K562 (cell line): Measurements from ENCODE around the gene SAFB. TPM values are rescaled to one million over a fixed set of nuclear protein-coding genes. Genes with fewer than 3 reads are reported as not detected.
A peak's percentile ranks its signal among the peaks of the same experiment; 100 is the strongest.

Source experiments
- ATAC-seq: fragments of 200-7000 bp; cut with Tn5 transposase; 3 replicates; pipeline ENCODE4 v1.9.1; 2020; ENCODE audit warnings: moderate library complexity
- BruUV-seq: library from RNA; stranded (reverse); fragments of 400-500 nt; replicated peaks from 2 replicates; lab custom pipeline; 2021; lab: Mats Ljungman, UMichigan
- CTCF ChIA-PET: fragments of 300-600 bp; formaldehyde crosslinking; extraction: SDS; loops from one replicate; lab custom pipeline; 2021; ENCODE audit warnings: low intra/inter-chr PET ratio; lab: Yijun Ruan, JAX
- POLR2A ChIA-PET: fragments of 300-600, 350-650 bp; sonication (Branson Sonifier 250); formaldehyde crosslinking; extraction: SDS; loops from one replicate; lab custom pipeline; 2021; ENCODE audit warnings: antibody characterized with exemption, inconsistent platforms; lab: Yijun Ruan, JAX
- DNase-seq, 4 experiments: peaks; one replicate each; pipeline versions ENCODE4 v3.0.0 to v3.0.0-alpha.2; 2011 to 2018; ENCODE audit warnings: low spot score in 3 of 4, mixed read lengths in 3 of 4; ENCODE audit errors: extremely low read depth in 1 of 4
- FAIRE-seq: peaks from 2 replicates; lab custom pipeline; 2011; peaks lifted over from hg19 to GRCh38; lab: Jason Lieb, UNC
- H2AFZ ChIP-seq: 2 replicates; pipeline ENCODE4 v1.6.0; 2011; ENCODE audit warnings: low read depth, low read length, control low read depth, inconsistent platforms
- H3K27ac ChIP-seq: fragments of 200-600 bp; 3 replicates; pipeline ENCODE4 v1.8.0; 2011; ENCODE audit warnings: low read depth, mild to moderate bottlenecking, control low read depth, inconsistent platforms, low read length, moderate library complexity, mixed read lengths; ENCODE audit errors: extremely low read depth
- H3K27me3 ChIP-seq, 2 experiments: fragments of 300-600 bp in 1 of 2; 2 replicates in 1 of 2; 3 replicates in 1 of 2; pipeline versions ENCODE4 v1.6.0 to v1.8.0; 2011; ENCODE audit warnings: inconsistent platforms in 2 of 2, low read length in 2 of 2, mild to moderate bottlenecking in 1 of 2, mixed read lengths in 1 of 2, moderate library complexity in 1 of 2; ENCODE audit not compliant: control insufficient read depth in 2 of 2, insufficient read depth in 2 of 2
- H3K36me3 ChIP-seq: fragments of 300-600 bp; 3 replicates; pipeline ENCODE4 v1.8.0; 2011; ENCODE audit warnings: mild to moderate bottlenecking, low read length, inconsistent platforms; ENCODE audit not compliant: control insufficient read depth, insufficient read depth
- H3K4me1 ChIP-seq, 2 experiments: fragments of 200-600 bp in 1 of 2; replicated peaks in 1 of 2; 2 replicates in 1 of 2; 3 replicates in 1 of 2; pipeline versions ENCODE4 v1.5.1 to v1.8.0; 2011; ENCODE audit warnings: inconsistent platforms in 2 of 2, low read length in 2 of 2, mild to moderate bottlenecking in 1 of 2, mixed read lengths in 1 of 2, moderate library complexity in 1 of 2; ENCODE audit not compliant: control insufficient read depth in 2 of 2, insufficient read depth in 2 of 2
- H3K4me2 ChIP-seq: 2 replicates; pipeline ENCODE4 v1.6.1; 2011; ENCODE audit warnings: low read length, control low read depth, inconsistent platforms, mixed read lengths; ENCODE audit not compliant: insufficient read depth
- H3K4me3 ChIP-seq: fragments of 200-600 bp; sonication (generic), shearing (Covaris generic); 2 replicates; pipeline ENCODE4 v1.5.1; 2016; ENCODE audit warnings: control low read depth, inconsistent platforms
- H3K79me2 ChIP-seq: fragments of 200-600 bp; 3 replicates; pipeline ENCODE4 v1.8.0; 2011; ENCODE audit warnings: low read length, inconsistent platforms; ENCODE audit not compliant: control insufficient read depth, insufficient read depth
- H3K9ac ChIP-seq, 2 experiments: 2 replicates each; pipeline versions ENCODE4 v1.6.0 to v1.6.1; 2011; ENCODE audit warnings: low read depth in 2 of 2, low read length in 2 of 2, control low read depth in 1 of 2, inconsistent platforms in 1 of 2, mild to moderate bottlenecking in 1 of 2, mixed read lengths in 1 of 2; ENCODE audit not compliant: insufficient read depth in 1 of 2
- H3K9me1 ChIP-seq: one replicate; pipeline ENCODE4 v1.6.0; 2011; ENCODE audit warnings: inconsistent platforms, mild to moderate bottlenecking, low read length, moderate library complexity; ENCODE audit not compliant: control insufficient read depth, insufficient read depth
- H3K9me3 ChIP-seq: replicated peaks from 2 replicates; pipeline ENCODE4 v1.5.1; 2011; ENCODE audit warnings: low read depth, low read length, inconsistent platforms; ENCODE audit not compliant: control insufficient read depth, insufficient read depth
- H4K20me1 ChIP-seq: replicated peaks from 2 replicates; pipeline ENCODE4 v1.6.1; 2011; ENCODE audit warnings: low read length, inconsistent platforms, mixed read lengths; ENCODE audit not compliant: control insufficient read depth, insufficient read depth
- ARNT ChIP-seq, 2 experiments: fragments of 450-650 bp; IDR thresholded peaks; 2 replicates each; pipeline ENCODE4 v1.6.1; 2016; ENCODE audit warnings: mild to moderate bottlenecking in 1 of 2
- BMI1 ChIP-seq: fragments of 150-350 bp; IDR thresholded peaks from 2 replicates; pipeline ENCODE4 v1.6.1; 2014; ENCODE audit warnings: low read length
- HNRNPLL ChIP-seq: fragments of 200-400 bp; formaldehyde crosslinking; IDR thresholded peaks from 2 replicates; pipeline ENCODE4 v1.6.1; 2017; ENCODE audit warnings: low read length, low read depth, mild to moderate bottlenecking; ENCODE audit not compliant: poor library complexity, severe bottlenecking
- IRF2 ChIP-seq: sonication (generic); formaldehyde crosslinking; IDR thresholded peaks from 2 replicates; pipeline ENCODE4 v1.8.1; 2022; ENCODE audit warnings: mild to moderate bottlenecking, missing genetic modification reagents
- LCOR ChIP-seq: sonication (generic); formaldehyde crosslinking; IDR thresholded peaks from 2 replicates; pipeline ENCODE4 v1.8.0; 2022; ENCODE audit warnings: mild to moderate bottlenecking, missing genetic modification reagents
- MNT ChIP-seq, 2 experiments: fragments of 450-650 bp; conservative IDR thresholded peaks; 2 replicates each; pipeline ENCODE4 v1.6.1; 2017; ENCODE audit warnings: mild to moderate bottlenecking in 2 of 2, moderate library complexity in 2 of 2
- NFIC ChIP-seq: fragments of 450-650 bp; IDR thresholded peaks from 2 replicates; pipeline ENCODE4 v1.6.1; 2017; ENCODE audit warnings: mild to moderate bottlenecking, inconsistent platforms
- POLR2A ChIP-seq: fragments of 450-650 bp; conservative IDR thresholded peaks from 2 replicates; pipeline ENCODE4 v1.6.1; 2016
- POLR2AphosphoS2 ChIP-seq: IDR thresholded peaks from 2 replicates; pipeline ENCODE4 v1.6.1; 2012; ENCODE audit warnings: low read length, improper control_type of control experiment
- POLR2B ChIP-seq: fragments of 450-650 bp; IDR thresholded peaks from 2 replicates; pipeline ENCODE4 v1.6.1; 2018; ENCODE audit warnings: low read depth; ENCODE audit not compliant: partially characterized antibody
- SFPQ ChIP-seq: fragments of 200-400 bp; formaldehyde crosslinking; IDR thresholded peaks from 2 replicates; pipeline ENCODE4 v1.6.1; 2017; ENCODE audit warnings: mild to moderate bottlenecking, low read depth, low read length, moderate library complexity
- TCF15 ChIP-seq: fragments of 250-450 bp; sonication (Bioruptor Pico); IDR thresholded peaks from 2 replicates; pipeline ENCODE4 v1.8.0; 2022; ENCODE audit warnings: moderate library complexity, mild to moderate bottlenecking, inconsistent platforms
- ZNF174 ChIP-seq: fragments of 250-450 bp; sonication (Bioruptor Pico); IDR thresholded peaks from 2 replicates; pipeline ENCODE4 v1.4.0; 2020; ENCODE audit warnings: mild to moderate bottlenecking
- ZNF764 ChIP-seq: fragments of 250-450 bp; sonication (Bioruptor Pico); IDR thresholded peaks from 2 replicates; pipeline ENCODE4 v1.4.0; 2020; ENCODE audit warnings: low read depth, mild to moderate bottlenecking, moderate library complexity
- WGBS: fragments of 100-300 bp; shearing (Covaris generic); methylation state at CpG from one replicate; pipeline ENCODE4 v1.1.6; 2016; ENCODE audit warnings: low coverage, mixed read lengths; ENCODE audit not compliant: insufficient coverage; ENCODE audit errors: missing lambda C conversion rate; 5-methylcytosine and 5-hydroxymethylcytosine counted together
- in situ Hi-C: fragments of 300-500 bp; cut with MboI; formaldehyde crosslinking; loops from 4 replicates; pipeline ENCODE4 v1.15.0; 2018; ENCODE audit warnings: inconsistent platforms, mixed read lengths
- intact Hi-C: fragments of 100-400 bp; cut with micrococcal nuclease; formaldehyde crosslinking; loops from 2 replicates; pipeline ENCODE4 v1.14.2; 2022
- polyA plus RNA-seq, 8 experiments: library from polyadenylated mRNA; depleted of rRNA in 4 of 8; stranded (reverse) in 5 of 8; unstranded in 3 of 8; fragments of >200 nt; fragmentation: Nextera tagmentation in 2 of 8; fragmentation: Illumina TruSeq in 1 of 8; extraction: Ambion mirVana in 2 of 8; extraction: Trizol in 1 of 8; gene quantifications; 2 replicates each; pipeline versions ENCODE4 v1.2.1 to v1.2.3, GENCODE V29; 2011 to 2014; ENCODE audit warnings: inconsistent platforms in 1 of 8, missing spikeins in 1 of 8
- total RNA-seq, 7 experiments: library from RNA; depleted of rRNA in 6 of 7; stranded (reverse); fragments of >200 nt in 6 of 7; fragmentation: Illumina TruSeq in 2 of 7; extraction: Trizol in 2 of 7; gene quantifications; 2 replicates each; pipeline versions ENCODE4 v1.2.1 to v1.2.3, GENCODE V29; 2011 to 2021; ENCODE audit warnings: low replicate concordance in 1 of 7
- TF ChIP-seq, protein P1 (sequence below): sonication (generic); formaldehyde crosslinking; IDR thresholded peaks from 2 replicates; pipeline ENCODE4 v1.8.1; 2023; ENCODE audit warnings: mild to moderate bottlenecking, missing genetic modification reagents

The SAFB gene
- total and polyA plus RNA-seq, 9 of the 15 experiments (the other 6 are each of a cell fraction or from before 2014, with no cell fraction given) = 1.1 to 151 (median 83.1) TPM

DNA sequence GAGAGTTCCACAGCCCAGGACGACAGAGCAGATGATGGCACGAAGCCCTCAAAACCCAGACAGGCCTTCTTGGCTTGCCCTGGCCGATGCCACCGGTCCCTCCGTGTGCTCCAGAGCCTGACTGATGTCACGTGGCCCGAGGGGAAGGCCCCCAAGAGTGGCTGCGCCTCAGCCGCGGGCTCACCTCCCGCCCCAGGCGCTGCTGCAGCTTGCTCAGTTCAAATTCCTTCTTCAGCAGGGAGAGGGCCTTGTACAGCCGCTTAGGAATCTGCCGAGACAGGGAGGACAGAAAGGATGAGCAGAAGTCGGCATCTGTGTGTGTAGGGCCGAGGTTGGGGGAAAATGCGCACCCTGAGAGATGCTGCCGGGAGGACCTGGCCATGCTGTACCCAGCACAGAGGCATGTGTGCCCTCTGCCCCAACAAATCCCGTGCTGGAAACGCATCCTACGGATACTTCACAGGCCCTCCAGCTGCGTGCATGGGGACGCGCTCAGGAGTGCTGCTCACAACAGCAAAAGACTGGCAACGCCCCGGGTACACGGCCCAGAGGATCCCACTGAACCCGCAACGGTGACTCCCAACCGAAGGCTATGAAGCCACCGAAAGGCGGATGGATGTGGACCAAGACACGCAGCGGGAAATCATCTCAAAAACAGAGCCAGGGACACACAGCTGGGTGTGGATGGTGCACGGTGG, 84.1 kb downstream of the SAFB start:
- Histone ChIP-seq H3K79me2 (peaks cover 12% of the 10 kb centered on the region), H3K9me1 (peaks cover 5% of the 10 kb centered on the region), H3K9ac (no peak overlapping the region; a peak in 1 of 4 replicates), H3K4me1 (peaks cover 0 to 28% of the 10 kb centered on the region in 2 experiments; a peak in 2 of 5 replicates), H2AFZ (no peak overlapping the region), H3K4me3 (no peak overlapping the region), H3K36me3 (peaks cover 85% of the 10 kb centered on the region; the same call in 2 of the 3 replicates), H3K27ac (no peak overlapping the region), H3K9me3 (no peaks in the 10 kb centered on the region), H4K20me1 (0 out of 2 replicates have a peak, but pooled peaks cover under 1% of the 10 kb centered on the region), H3K4me2 (no peak overlapping the region), H3K27me3 (no peaks in the 10 kb centered on the region)
- in situ Hi-C loops = no loop called here
- ATAC-seq (peak; percentile 2), FAIRE-seq (no peak), DNase-seq (peak in 3 of 4 experiments; percentile 7 to 13 (median 13))
- ChIA-PET POLR2A (interaction anchor here (0.6 to 4.7 kb wide), 17 partner anchors 7 to 528 kb away, joined by 3 to 34 read pairs (median 9); partner anchors contain the start of genes CATSPERD, LONP1 and RPL36), CTCF (no interaction called here)
- 99% methylated on average over 29 of the region's 35 CpGs for WGBS
- intact Hi-C loops = no loop called here
- no TSS peak for BruUV-seq
- TF ChIP-seq LCOR (no peak), ARNT (IDR thresholded peaks at IDR 0.05) (no peak), TCF15 (CRISPR knock-in tag) (no peak), ZNF174 (CRISPR knock-in tag) (no peak), BMI1 (no peak), MNT (conservative IDR thresholded peaks at IDR 0.05) (no peak), POLR2AphosphoS2 (0 out of 2 replicates have a peak, but pooled peaks have one; percentile 12), POLR2B (peak; percentile 38), ZNF764 (CRISPR knock-in tag) (no peak), POLR2A (peak; percentile 41), IRF2 (no peak), SFPQ (no peak), NFIC (no peak), HNRNPLL (no peak)
- TF ChIP-seq, protein P1, sequence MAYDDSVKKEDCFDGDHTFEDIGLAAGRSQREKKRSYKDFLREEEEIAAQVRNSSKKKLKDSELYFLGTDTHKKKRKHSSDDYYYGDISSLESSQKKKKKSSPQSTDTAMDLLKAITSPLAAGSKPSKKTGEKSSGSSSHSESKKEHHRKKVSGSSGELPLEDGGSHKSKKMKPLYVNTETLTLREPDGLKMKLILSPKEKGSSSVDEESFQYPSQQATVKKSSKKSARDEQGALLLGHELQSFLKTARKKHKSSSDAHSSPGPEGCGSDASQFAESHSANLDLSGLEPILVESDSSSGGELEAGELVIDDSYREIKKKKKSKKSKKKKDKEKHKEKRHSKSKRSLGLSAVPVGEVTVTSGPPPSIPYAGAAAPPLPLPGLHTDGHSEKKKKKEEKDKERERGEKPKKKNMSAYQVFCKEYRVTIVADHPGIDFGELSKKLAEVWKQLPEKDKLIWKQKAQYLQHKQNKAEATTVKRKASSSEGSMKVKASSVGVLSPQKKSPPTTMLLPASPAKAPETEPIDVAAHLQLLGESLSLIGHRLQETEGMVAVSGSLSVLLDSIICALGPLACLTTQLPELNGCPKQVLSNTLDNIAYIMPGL (CRISPR knock-in tag) = no peak
